CD4-positive, alpha-beta memory T cell (primary cell): ENCODE data around the gene KBTBD4. TPM values are rescaled to one million over a fixed set of nuclear protein-coding genes. Genes with fewer than 3 reads are reported as not detected.

Source experiments
- CTCF ChIA-PET: fragments of 350-600 bp; sonication (Branson Sonifier 250); formaldehyde crosslinking; loops from one replicate; lab custom pipeline; 2021; ENCODE audit warnings: inconsistent platforms; ENCODE audit not compliant: partially characterized antibody; lab: Charles Lee
- POLR2A ChIA-PET: fragments of 350-600 bp; sonication (Branson Sonifier 250); formaldehyde crosslinking; loops from one replicate; lab custom pipeline; 2021; ENCODE audit not compliant: partially characterized antibody; lab: Charles Lee
- DNase-seq, 5 donors: peaks; one replicate each; pipeline versions ENCODE4 v3.0.0 to v3.0.0-alpha.2; 2020 to 2022; ENCODE audit warnings: mixed read lengths in 1 of 5
- H3K27ac ChIP-seq: one replicate; pipeline ENCODE4 v1.7.0; 2013; ENCODE audit warnings: low read depth, low read length
- H3K27me3 ChIP-seq: 2 replicates; pipeline ENCODE4 v1.7.0; 2013; ENCODE audit warnings: mild to moderate bottlenecking, low read length, moderate library complexity; ENCODE audit not compliant: insufficient read depth
- H3K36me3 ChIP-seq: 2 replicates; pipeline ENCODE4 v1.7.0; 2013; ENCODE audit warnings: mild to moderate bottlenecking, low read length, moderate library complexity; ENCODE audit not compliant: insufficient read depth
- H3K4me1 ChIP-seq: 2 replicates; pipeline ENCODE4 v1.7.0; 2013; ENCODE audit warnings: mild to moderate bottlenecking, low read length, moderate library complexity; ENCODE audit not compliant: insufficient read depth
- H3K4me3 ChIP-seq, 2 donors: one replicate each; pipeline ENCODE4 v1.7.0; 2013; ENCODE audit warnings: low read length in 2 of 2, mild to moderate bottlenecking in 1 of 2
- H3K9me3 ChIP-seq, 2 donors: one replicate each; pipeline ENCODE4 v1.7.0; 2013; ENCODE audit warnings: low read length in 2 of 2, control low read depth in 1 of 2; ENCODE audit not compliant: control insufficient read depth in 1 of 2
- H3K27ac Mint-ChIP-seq, 7 donors: one replicate each; pipeline ENCODE4 v1.8.0; 2020 to 2021; ENCODE audit warnings: mixed read lengths in 7 of 7, mild to moderate bottlenecking in 6 of 7, inconsistent platforms in 3 of 7, moderate library complexity in 3 of 7
- H3K27me3 Mint-ChIP-seq, 2 donors: one replicate each; pipeline ENCODE4 v1.8.0; 2020 to 2021; ENCODE audit warnings: mixed read lengths in 2 of 2
- H3K36me3 Mint-ChIP-seq, 2 donors: one replicate each; pipeline ENCODE4 v1.8.0; 2020 to 2021; ENCODE audit warnings: mixed read lengths in 2 of 2, inconsistent platforms in 1 of 2, mild to moderate bottlenecking in 1 of 2
- H3K4me1 Mint-ChIP-seq, 4 donors: one replicate each; pipeline ENCODE4 v1.8.0; 2020 to 2021; ENCODE audit warnings: mixed read lengths in 4 of 4, mild to moderate bottlenecking in 1 of 4
- H3K4me3 Mint-ChIP-seq, 8 donors: one replicate each; pipeline ENCODE4 v1.8.0; 2020 to 2021; ENCODE audit warnings: mixed read lengths in 8 of 8, mild to moderate bottlenecking in 7 of 8, moderate library complexity in 6 of 8, inconsistent platforms in 3 of 8
- H3K9me3 Mint-ChIP-seq, 8 donors: one replicate each; pipeline ENCODE4 v1.8.0; 2020 to 2021; ENCODE audit warnings: mixed read lengths in 8 of 8, mild to moderate bottlenecking in 5 of 8, inconsistent platforms in 3 of 8, moderate library complexity in 1 of 8
- intact Hi-C: fragments of 100-400 bp; cut with micrococcal nuclease; formaldehyde crosslinking; loops from one replicate; pipeline ENCODE4 v1.15.1; 2023
- polyA plus RNA-seq, 2 donors: library from polyadenylated mRNA; unstranded; fragments of 300-500 nt; fragmentation: Illumina TruSeq; gene quantifications; one replicate each; pipeline ENCODE4 v1.2.3, GENCODE V29; 2021
- total RNA-seq, 2 experiments: library from RNA; stranded (reverse); gene quantifications; one replicate each; pipeline ENCODE4 v1.2.3, GENCODE V29; 2021

Gene KBTBD4
- total and polyA plus RNA-seq, 4 experiments from 2014 or later: 21.2 to 71.9 (median 31.4) TPM

- no peaks in the 10 kb centered on the region for H3K9me3 ChIP-seq
- peaks cover 25% of the 10 kb centered on the region for H3K27me3 ChIP-seq
- H3K4me1 ChIP-seq: peaks cover 5% of the 10 kb centered on the region
- no peak overlapping the region for H3K27ac ChIP-seq
- Mint-ChIP-seq H3K36me3 (no peaks in the 10 kb centered on the region), H3K4me1 (peaks cover 0 to 10% (median 2%) of the 10 kb centered on the region in 4 donors), H3K27me3 (peaks cover 16 to 28% of the 10 kb centered on the region in 2 donors), H3K27ac (no peak overlapping the region), H3K4me3 (no peak overlapping the region), H3K9me3 (no peaks in the 10 kb centered on the region)
- no peak overlapping the region for H3K4me3 ChIP-seq
- H3K36me3 ChIP-seq: no peaks in the 10 kb centered on the region
- DNase-seq: no peak
- ChIA-PET CTCF (no interaction called here), POLR2A (interaction anchor here (1.6 kb wide), 1 partner anchor 12 kb away, joined by 4 read pairs; the partner anchor contains the start of gene NDUFS3)
- intact Hi-C loops: no loop called here
Measured at GRCh38 chr11:47591764-47592163, 13.0 kb upstream of the KBTBD4 start.

DNA sequence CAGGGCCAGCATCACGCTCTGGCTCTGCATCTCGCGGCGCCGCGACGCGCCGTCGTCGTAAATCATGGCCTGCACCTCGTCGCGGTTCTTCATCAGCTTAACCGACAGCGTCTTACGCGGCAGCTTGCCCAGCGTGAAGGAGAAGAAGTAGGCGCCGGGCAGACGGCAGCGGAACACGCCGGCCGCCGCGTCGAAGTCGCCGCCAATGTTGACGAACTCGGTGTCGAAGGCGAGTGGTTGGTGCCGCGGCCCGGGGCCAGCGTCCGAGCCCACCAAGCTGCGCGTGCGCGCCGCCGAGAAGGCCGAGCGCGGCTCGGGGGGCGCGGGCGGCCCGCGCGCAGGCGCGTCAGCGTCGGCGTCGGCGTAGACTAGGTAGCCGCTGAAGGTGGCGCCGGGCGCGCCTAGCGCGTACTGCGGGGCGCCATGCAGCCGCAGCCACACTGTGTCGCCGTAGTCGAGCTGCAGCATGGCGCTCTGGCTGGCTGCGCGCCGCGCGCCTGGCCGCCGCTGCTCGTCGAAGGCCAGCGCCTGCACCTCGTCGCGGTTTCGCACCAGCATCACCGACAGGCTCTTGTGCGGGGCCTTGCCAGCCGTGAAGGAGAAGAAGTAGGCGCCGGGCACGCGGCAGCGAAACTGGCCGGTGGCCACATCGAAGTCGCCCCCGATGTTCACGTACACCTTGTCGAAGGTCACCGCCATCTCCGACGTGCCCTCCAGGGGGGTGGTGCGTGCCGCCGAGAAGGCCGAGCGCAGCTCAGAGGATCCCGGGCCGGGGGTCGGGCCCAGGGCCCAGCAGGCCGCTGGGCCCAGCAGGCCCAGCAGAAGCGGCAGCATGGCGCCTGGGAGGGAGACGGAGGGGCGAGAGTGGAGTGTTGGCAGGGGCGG, 11.4 kb upstream of the KBTBD4 start:
- DNase-seq: no peak
- Mint-ChIP-seq H3K27me3 (peaks cover 12 to 22% of the 10 kb centered on the region in 2 donors), H3K9me3 (no peaks in the 10 kb centered on the region), H3K4me3 (no peak overlapping the region), H3K36me3 (peaks cover 0 to 4% of the 10 kb centered on the region in 2 donors), H3K4me1 (peaks cover 0 to 10% (median 2%) of the 10 kb centered on the region in 4 donors), H3K27ac (no peak overlapping the region)
- Histone ChIP-seq H3K36me3 (no peaks in the 10 kb centered on the region), H3K9me3 (no peaks in the 10 kb centered on the region), H3K4me1 (peaks cover 5% of the 10 kb centered on the region), H3K27ac (no peak overlapping the region), H3K4me3 (no peak overlapping the region), H3K27me3 (peaks cover 25% of the 10 kb centered on the region)
- intact Hi-C loops: no loop called here
- POLR2A ChIA-PET: no interaction called here
- CTCF ChIA-PET: no interaction called here

- Histone ChIP-seq H3K36me3 (no peaks in the 10 kb centered on the region), H3K4me3 (no peak overlapping the region), H3K4me1 (peaks cover 5% of the 10 kb centered on the region), H3K27ac (no peak overlapping the region), H3K27me3 (peaks cover 21% of the 10 kb centered on the region), H3K9me3 (no peaks in the 10 kb centered on the region)
- ChIA-PET POLR2A (no interaction called here), CTCF (no interaction called here)
- H3K9me3 Mint-ChIP-seq: no peaks in the 10 kb centered on the region
- H3K4me1 Mint-ChIP-seq: peaks cover 0 to 10% (median 2%) of the 10 kb centered on the region in 4 donors
- DNase-seq: no peak
- intact Hi-C loops: no loop called here
- H3K27me3 Mint-ChIP-seq: peaks cover 9 to 15% of the 10 kb centered on the region in 2 donors
- no peak overlapping the region for H3K27ac Mint-ChIP-seq
- no peak overlapping the region for H3K4me3 Mint-ChIP-seq
- H3K36me3 Mint-ChIP-seq: peaks cover 0 to 8% of the 10 kb centered on the region in 2 donors
Measured at GRCh38 chr11:47589584-47589976, 10.8 kb upstream of the KBTBD4 start.

GRCh38 chr11:47589118-47589517, 10.3 kb upstream of the KBTBD4 start:
- intact Hi-C loops: no loop called here
- CTCF ChIA-PET: no interaction called here
- POLR2A ChIA-PET: no interaction called here

GRCh38 chr11:47587723-47588326, 9.1 kb upstream of the KBTBD4 start:
- Mint-ChIP-seq H3K9me3 (no peaks in the 10 kb centered on the region), H3K27ac (peak overlapping the region in 1 of 7 donors; percentile 18), H3K4me1 (peaks cover 0 to 4% (median 3%) of the 10 kb centered on the region in 4 donors), H3K36me3 (peaks cover 14 to 25% of the 10 kb centered on the region in 2 donors), H3K27me3 (peaks cover 0 to 5% of the 10 kb centered on the region in 2 donors), H3K4me3 (no peak overlapping the region)
- ChIA-PET CTCF (no interaction called here), POLR2A (interaction anchor here (2.2 kb wide), 1 partner anchor 9 kb away, joined by 5 read pairs; the partner anchor contains the start of genes KBTBD4 and NDUFS3)
- Histone ChIP-seq H3K36me3 (peaks cover 16% of the 10 kb centered on the region), H3K4me1 (no peaks in the 10 kb centered on the region), H3K4me3 (no peak overlapping the region), H3K27ac (no peak overlapping the region), H3K9me3 (no peaks in the 10 kb centered on the region), H3K27me3 (peaks cover 5% of the 10 kb centered on the region)
- no peak for DNase-seq
- intact Hi-C loops: no loop called here

More at GRCh38 chr11:47589118-47589517, 10.3 kb upstream of the KBTBD4 start:
- H3K4me3 Mint-ChIP-seq: no peak overlapping the region
- Histone ChIP-seq H3K36me3 (peaks cover 4% of the 10 kb centered on the region), H3K4me1 (peaks cover 5% of the 10 kb centered on the region), H3K27me3 (peaks cover 17% of the 10 kb centered on the region), H3K27ac (no peak overlapping the region), H3K9me3 (no peaks in the 10 kb centered on the region), H3K4me3 (no peak overlapping the region)
- no peak for DNase-seq
- H3K27me3 Mint-ChIP-seq: peaks cover 7 to 13% of the 10 kb centered on the region in 2 donors
- H3K27ac Mint-ChIP-seq: peak overlapping the region in 1 of 7 donors; percentile 32
- peaks cover 4 to 12% of the 10 kb centered on the region in 2 donors for H3K36me3 Mint-ChIP-seq
- H3K4me1 Mint-ChIP-seq: peaks cover 0 to 10% (median 2%) of the 10 kb centered on the region in 4 donors
- H3K9me3 Mint-ChIP-seq: no peaks in the 10 kb centered on the region

DNA sequence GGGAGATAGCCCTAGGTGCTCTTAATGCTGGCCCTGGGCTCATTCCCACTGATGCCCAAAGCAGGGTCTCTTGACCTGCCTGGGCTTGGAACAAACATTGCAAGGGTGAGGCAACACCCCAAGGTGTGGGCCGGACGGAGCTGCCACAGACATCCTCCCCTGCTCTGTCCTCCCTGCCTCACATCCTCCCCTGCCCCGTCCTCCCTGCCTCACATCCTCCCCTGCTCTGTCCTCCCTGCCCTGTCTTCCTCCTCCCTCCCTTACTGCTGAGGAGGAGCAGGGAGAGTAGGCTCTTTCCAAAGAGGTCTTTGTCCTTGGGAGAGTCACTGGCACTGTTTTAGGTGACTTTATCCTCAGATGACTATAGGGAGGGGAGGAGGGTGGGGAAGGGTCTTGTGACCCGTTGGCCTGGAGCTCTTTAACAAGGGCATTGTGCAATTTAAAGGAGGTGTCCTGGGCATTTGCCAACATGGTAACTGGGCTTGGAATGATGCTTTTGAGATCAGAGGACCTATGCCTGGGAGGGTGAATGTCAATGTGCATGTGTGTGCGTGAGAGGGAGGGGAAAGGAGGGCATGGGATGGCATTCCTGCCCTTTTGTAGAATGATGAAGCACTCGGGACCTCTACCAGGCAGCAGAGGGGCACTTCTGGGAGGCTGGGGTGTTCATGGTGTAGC, 8.4 kb upstream of the KBTBD4 start:
- peaks cover 20 to 32% of the 10 kb centered on the region in 2 donors for H3K36me3 Mint-ChIP-seq
- Histone ChIP-seq H3K4me1 (no peaks in the 10 kb centered on the region), H3K36me3 (peaks cover 23% of the 10 kb centered on the region), H3K27me3 (no peaks in the 10 kb centered on the region), H3K27ac (no peak overlapping the region), H3K4me3 (no peak overlapping the region), H3K9me3 (no peaks in the 10 kb centered on the region)
- peaks cover 0 to 9% (median 3%) of the 10 kb centered on the region in 4 donors for H3K4me1 Mint-ChIP-seq
- intact Hi-C loops: no loop called here
- no peak overlapping the region for H3K4me3 Mint-ChIP-seq
- DNase-seq: no peak
- ChIA-PET CTCF (no interaction called here), POLR2A (interaction anchor here (2.2 kb wide), 1 partner anchor 8 kb away, joined by 5 read pairs; the partner anchor contains the start of genes KBTBD4 and NDUFS3)
- no peaks in the 10 kb centered on the region for H3K27me3 Mint-ChIP-seq
- H3K27ac Mint-ChIP-seq: no peak overlapping the region
- H3K9me3 Mint-ChIP-seq: no peaks in the 10 kb centered on the region
